GM18873 (cell line): ENCODE results near the gene CAPZB.

Experiments
- ATAC-seq: cut with Tn5 transposase; IDR thresholded peaks from one replicate; pipeline ENCODE4 v1.9.1; 2021; ENCODE audit warnings: mild to moderate bottlenecking, moderate library complexity, moderate number of reproducible peaks; ENCODE audit not compliant: unreplicated experiment, low FRiP score

CAPZB gene

DNA sequence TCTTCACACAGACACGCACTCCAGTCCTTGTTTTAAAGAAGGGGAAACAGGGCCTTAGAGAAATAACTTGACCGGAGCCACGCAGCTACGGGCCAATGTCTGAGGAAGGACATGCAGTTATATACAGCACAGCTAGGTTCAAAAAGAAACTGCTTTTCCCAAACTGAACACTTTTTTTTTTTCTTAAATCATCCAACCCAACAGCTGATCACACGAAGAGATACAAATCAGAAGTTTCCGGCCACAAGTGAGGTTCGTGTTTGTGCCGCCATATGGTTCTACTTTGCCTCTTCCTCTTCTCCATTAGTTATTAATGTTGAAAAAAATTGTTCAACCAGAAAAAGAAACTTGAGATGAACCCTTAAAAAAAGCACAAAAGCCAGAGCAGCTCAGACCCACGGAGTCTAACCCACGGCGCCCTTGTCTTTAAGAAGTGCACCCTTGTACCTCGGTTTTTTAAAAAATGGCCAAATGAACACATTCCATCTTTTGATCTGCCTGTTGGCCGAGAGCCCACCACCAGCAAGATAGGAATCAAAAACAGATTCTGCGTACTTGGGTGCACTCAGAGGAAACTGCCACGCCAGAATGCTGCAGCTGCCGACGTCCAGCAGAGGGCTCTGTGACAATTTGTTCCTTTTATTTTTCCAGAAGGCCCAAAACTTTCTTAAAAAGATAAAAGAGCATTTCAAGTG is 94.3 kb downstream of the CAPZB start:
- ATAC-seq, result no peak

DNA sequence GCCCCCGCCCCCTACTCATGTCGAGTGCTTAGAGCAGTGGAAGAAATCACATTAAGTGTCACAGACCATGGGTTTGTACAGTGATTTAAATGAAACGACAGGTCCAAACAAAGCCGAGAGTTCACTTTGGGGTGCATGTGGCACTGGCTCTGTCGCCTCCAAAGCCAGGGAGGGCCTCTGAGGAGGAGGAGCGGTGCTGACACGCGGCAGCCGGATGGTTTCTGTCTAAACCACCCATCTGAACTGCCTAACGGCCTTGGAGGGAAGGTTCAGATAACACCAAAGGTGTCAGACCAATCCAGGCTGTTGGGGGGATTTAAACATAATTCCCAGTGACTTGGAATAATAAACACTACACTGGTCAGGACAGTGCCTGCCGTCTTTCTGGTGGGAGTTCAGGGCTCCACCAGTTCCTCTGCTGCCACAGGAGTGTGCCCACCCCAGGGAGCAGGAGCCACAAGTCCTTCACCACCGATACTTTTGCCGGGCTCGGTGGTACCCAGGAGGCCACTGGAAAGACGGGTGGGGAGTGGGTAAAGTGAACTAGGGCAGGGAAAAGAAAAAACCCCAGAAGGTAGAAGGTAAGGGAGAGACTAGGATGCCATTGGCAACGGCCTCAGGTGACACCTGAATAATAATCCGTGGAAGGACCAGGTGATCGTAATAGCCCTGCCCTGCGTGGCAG is 95.0 kb downstream of the CAPZB start:
- no peak for ATAC-seq

GRCh38 chr1:19388980-19389379 is 96.4 kb downstream of the CAPZB start:
- no peak for ATAC-seq

GRCh38 chr1:19387045-19387467 is 98.3 kb downstream of the CAPZB start:
- no peak for ATAC-seq

DNA sequence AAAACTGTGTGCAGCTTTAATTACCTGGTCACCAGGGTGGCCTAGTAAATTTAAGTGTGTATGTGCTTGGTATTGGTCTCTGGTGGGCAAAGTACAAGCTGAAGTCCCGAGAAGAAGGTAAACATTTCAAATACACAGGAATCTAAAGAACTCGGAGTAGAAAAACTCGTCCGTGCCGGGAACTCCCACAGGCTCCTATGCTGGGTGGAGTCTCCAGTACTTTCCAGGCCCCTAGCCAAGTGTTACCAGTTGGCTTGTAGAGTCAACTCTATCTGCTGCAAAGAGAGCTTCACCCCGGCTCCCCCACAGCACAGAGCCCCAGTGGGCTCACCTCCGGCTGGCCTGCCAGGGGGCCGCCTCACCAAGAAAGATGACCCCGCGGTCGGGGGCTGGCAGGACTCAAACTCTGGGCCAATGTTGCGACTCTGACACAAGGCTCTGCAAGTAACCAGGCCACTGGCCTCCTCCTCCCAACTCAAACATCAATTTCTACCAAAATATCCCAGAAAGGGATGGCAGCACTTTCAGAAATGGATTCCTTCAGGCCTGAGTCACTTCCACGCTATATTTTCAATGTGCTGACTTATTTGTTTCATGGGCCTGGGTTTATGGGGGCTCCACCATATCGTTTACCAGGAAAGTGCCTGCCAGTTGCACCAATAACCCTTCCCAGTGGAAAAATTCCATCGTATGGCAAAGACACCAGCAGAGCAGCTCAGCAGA is 99.3 kb downstream of the CAPZB start:
- no peak for ATAC-seq

- ATAC-seq, result no peak
These were observed 100.1 kb downstream of the CAPZB start for GRCh38 chr1:19385221-19385620.

DNA sequence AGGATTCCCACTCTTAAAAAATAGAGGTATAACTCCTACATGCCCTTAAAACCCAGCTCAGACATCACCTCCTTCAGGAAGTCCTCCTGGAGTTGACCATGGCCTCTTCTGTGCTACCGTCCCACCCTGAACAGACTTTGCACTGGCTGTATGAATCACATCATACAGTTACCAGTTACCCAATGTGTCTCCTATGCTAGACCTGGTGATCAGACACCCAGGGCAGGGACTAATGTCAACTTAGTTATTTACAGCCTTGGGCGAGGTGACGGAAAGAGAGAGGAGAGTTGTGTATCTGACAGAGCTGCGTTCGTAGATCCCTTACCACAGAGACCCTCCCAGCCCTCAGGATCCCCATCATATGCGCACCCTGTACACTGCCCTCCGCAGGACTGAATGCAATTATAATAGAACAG is 100.6 kb downstream of the CAPZB start:
- no peak for ATAC-seq

GRCh38 chr1:19384113-19384512 is 101.2 kb downstream of the CAPZB start:
- ATAC-seq, result no peak

GRCh38 chr1:19382222-19382621 is 103.1 kb downstream of the CAPZB start:
- ATAC-seq, result no peak

GRCh38 chr1:19381261-19381660 is 104.1 kb downstream of the CAPZB start:
- no peak for ATAC-seq

GRCh38 chr1:19377812-19378718 is 107.3 kb downstream of the CAPZB start:
- ATAC-seq, result no peak

GRCh38 chr1:19376428-19377372 is 108.6 kb downstream of the CAPZB start:
- ATAC-seq, result no peak

GRCh38 chr1:19375631-19376400 is 109.5 kb downstream of the CAPZB start:
- ATAC-seq, result no peak

DNA sequence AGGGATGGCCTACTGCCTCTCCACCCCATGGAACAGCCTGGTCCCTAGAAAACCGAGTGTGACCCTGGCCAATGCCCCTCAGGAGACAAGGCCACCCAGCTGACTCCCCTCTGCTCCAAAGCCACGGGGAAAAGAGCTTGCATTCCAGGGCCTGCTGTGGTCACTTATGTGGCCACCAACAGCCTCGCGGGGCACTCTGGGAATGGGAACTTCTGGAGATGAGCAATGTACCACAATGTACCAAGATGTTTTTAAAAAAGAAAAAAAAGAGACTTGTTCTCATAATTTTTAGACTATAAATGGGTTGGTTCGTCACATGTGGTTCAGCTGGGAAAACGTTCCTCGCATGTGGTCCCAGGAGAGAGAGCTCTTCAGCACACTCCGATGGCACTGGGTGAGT is 110.4 kb downstream of the CAPZB start:
- ATAC-seq, result no peak

DNA sequence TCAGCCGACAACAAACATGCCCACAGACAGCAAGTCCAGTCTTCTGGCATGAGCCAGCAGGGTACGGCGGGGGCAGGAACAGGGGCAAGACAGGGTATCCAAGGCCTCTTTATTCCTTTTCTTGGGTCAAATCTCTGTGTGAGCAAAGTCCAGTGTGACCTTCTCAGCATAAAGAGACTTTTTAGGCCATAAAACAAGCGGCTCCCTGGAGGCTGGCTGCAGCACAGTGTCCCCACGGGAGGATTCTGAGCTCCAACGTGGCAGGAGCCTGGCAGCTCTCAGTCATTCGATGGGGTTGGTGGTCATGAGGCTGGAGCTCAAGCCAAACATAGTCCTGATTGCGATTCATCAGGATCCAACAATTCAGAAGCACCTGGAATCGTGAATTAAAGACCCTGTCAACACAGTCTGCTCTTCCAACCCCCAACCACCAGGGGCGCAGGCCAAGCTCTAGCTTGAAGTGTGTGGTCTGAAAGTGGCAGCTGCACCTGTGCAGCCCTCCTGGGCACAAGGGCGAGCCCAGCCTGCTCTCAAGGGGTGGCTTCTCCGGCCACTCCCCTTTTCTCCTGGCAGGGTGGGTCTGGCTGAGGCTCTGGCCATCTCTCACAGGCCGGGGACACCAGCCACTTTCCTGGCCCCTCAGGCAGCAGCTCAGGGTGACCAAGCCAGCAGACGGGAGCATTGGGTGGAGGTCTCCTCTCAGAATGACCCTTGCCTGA is 111.1 kb downstream of the CAPZB start:
- ATAC-seq, result no peak

DNA sequence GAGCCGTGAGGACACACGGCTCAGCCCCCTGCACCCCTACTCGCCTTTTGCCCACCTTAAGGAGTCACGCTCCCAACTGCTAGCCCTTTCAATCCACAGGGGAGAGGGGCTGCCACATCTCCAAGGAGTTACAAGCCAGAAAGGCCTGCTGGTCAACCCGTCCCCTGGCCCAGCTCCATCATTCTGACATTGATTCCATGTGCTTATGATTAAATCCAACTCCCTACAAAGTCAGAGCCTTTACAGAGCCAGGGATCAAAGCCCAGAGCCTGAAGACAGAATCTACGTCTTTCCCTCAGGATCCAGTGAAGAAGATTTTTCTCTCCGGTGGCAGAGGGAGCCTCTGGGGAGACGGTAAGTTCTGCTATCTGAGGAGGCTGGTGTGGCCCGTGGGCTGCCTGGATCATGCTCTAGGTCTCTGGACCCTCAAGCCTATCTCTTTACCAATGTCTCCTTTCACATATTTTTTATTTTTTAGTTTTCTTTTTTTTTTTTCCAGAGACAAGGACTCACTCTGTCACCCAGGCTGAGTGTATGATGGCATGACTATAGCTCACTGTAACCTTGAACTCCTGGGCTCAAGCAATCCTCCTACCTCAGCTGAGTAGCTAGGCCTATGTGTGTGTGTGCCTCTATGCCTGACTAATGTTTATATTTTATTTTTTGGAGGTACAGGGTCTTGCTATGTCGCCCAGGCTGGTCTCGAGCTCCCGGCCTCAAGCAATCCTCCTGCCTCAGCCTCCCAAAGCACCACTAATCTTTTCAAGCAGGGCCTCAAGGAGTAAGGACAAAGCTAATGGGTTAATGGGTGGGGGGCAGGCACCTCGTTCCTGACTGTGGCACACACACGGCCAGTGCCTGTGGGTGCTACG is 111.9 kb downstream of the CAPZB start:
- ATAC-seq, result no peak

DNA sequence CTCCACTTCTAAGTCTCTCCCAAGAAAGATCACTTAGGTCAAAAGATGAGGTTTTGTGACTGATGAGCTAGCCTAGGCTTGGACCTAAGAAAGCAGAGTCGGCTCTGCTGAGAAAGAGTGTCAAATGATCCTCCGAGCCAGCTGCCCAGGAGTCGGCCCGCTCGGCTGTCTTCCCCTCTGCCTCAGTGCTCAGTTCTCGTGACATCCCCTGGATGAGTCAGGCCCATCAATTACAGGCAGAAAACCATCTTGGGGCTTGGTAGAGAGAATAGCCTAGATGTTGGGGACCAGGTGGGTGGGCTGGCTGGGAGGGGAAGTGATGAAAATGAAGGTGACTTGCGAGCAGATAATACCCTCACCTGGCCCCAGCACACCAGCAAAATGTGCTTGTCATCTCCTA is 112.7 kb downstream of the CAPZB start:
- no peak for ATAC-seq
